Osteoblast (primary cell): Measurements from ENCODE around the gene TTN. TPM values are rescaled to one million over a fixed set of nuclear protein-coding genes. Genes with fewer than 3 reads are reported as not detected.

Experiments used
- DNase-seq: peaks from one replicate; pipeline ENCODE4 v3.0.0; 2011; ENCODE audit warnings: low spot score, mixed read lengths; ENCODE audit not compliant: insufficient read length; ENCODE audit errors: missing footprints
- H2AFZ ChIP-seq: 2 replicates; pipeline ENCODE4 v1.6.0; 2011; ENCODE audit warnings: mild to moderate bottlenecking, low read length
- H3K27ac ChIP-seq: 2 replicates; pipeline ENCODE4 v1.5.1; 2011; ENCODE audit warnings: mild to moderate bottlenecking, low read depth, low read length, moderate library complexity
- H3K27me3 ChIP-seq: 2 replicates; pipeline ENCODE4 v1.6.0; 2012; ENCODE audit warnings: mild to moderate bottlenecking, control low read depth, inconsistent platforms, low read length, moderate library complexity; ENCODE audit not compliant: insufficient read depth
- H3K36me3 ChIP-seq: 2 replicates; pipeline ENCODE4 v1.5.1; 2011; ENCODE audit warnings: mild to moderate bottlenecking, low read length, control low read depth, moderate library complexity; ENCODE audit not compliant: insufficient read depth
- H3K4me1 ChIP-seq: 2 replicates; pipeline ENCODE4 v1.5.1; 2011; ENCODE audit warnings: mild to moderate bottlenecking, low read length, control low read depth, moderate library complexity; ENCODE audit not compliant: insufficient read depth
- H3K4me2 ChIP-seq: 2 replicates; pipeline ENCODE4 v1.6.0; 2011; ENCODE audit warnings: mild to moderate bottlenecking, low read length; ENCODE audit not compliant: insufficient read depth
- H3K4me3 ChIP-seq: fragments of 200-600 bp; sonication (generic); 3 replicates; pipeline ENCODE4 v1.5.1; 2012; ENCODE audit warnings: mild to moderate bottlenecking, low read length, inconsistent platforms; ENCODE audit not compliant: insufficient read depth
- H3K79me2 ChIP-seq: 2 replicates; pipeline ENCODE4 v1.6.0; 2012; ENCODE audit warnings: mild to moderate bottlenecking, low read length, control low read depth, inconsistent platforms; ENCODE audit not compliant: insufficient read depth
- H3K9me3 ChIP-seq: 2 replicates; pipeline ENCODE4 v1.5.1; 2011; ENCODE audit warnings: low read depth, low read length, control low read depth
- H4K20me1 ChIP-seq: 2 replicates; pipeline ENCODE4 v1.6.0; 2012; ENCODE audit warnings: mild to moderate bottlenecking, low read length, control low read depth; ENCODE audit not compliant: insufficient read depth
- CTCF ChIP-seq: IDR thresholded peaks from 2 replicates; pipeline ENCODE4 v1.5.1; 2011; ENCODE audit warnings: mild to moderate bottlenecking, low read depth, low read length, moderate library complexity; ENCODE audit errors: extremely low read depth
- total RNA-seq: library from RNA; depleted of rRNA; stranded (reverse); fragments of >200 nt; gene quantifications from 2 replicates; pipeline ENCODE4 v1.2.3, GENCODE V29; 2012

Gene TTN
- total RNA-seq, 1 donor, result under 0.01 TPM

GRCh38 chr2:178602901-178603300 lies 204.3 kb downstream of the TTN start:
- no peaks in the 10 kb centered on the region for H3K36me3 ChIP-seq
- no peak overlapping the region for H3K4me3 ChIP-seq
- no peaks in the 10 kb centered on the region for H3K79me2 ChIP-seq
- H4K20me1 ChIP-seq, result no peaks in the 10 kb centered on the region
- no peaks in the 10 kb centered on the region for H3K27me3 ChIP-seq
- TF ChIP-seq CTCF, result no peak
- no peaks in the 10 kb centered on the region for H3K9me3 ChIP-seq
- no peak overlapping the region for H3K4me2 ChIP-seq
- no peak overlapping the region for H2AFZ ChIP-seq
- H3K4me1 ChIP-seq, result no peaks in the 10 kb centered on the region
- H3K27ac ChIP-seq, result no peak overlapping the region
- DNase-seq, result no peak

- Histone ChIP-seq H3K4me1 (no peaks in the 10 kb centered on the region), H4K20me1 (no peaks in the 10 kb centered on the region), H2AFZ (no peak overlapping the region), H3K27ac (no peak overlapping the region), H3K36me3 (no peaks in the 10 kb centered on the region), H3K9me3 (no peaks in the 10 kb centered on the region), H3K27me3 (no peaks in the 10 kb centered on the region), H3K4me3 (no peak overlapping the region), H3K79me2 (no peaks in the 10 kb centered on the region), H3K4me2 (no peak overlapping the region)
- peak; percentile 32 for DNase-seq
- no peak for TF ChIP-seq CTCF
Measured at GRCh38 chr2:178592655-178593054, 214.6 kb downstream of the TTN start.

- Histone ChIP-seq H2AFZ (no peak overlapping the region), H3K9me3 (no peaks in the 10 kb centered on the region), H3K4me1 (no peaks in the 10 kb centered on the region), H3K4me3 (no peak overlapping the region), H3K27me3 (no peaks in the 10 kb centered on the region), H3K4me2 (no peak overlapping the region), H3K79me2 (no peaks in the 10 kb centered on the region), H4K20me1 (no peaks in the 10 kb centered on the region), H3K36me3 (no peaks in the 10 kb centered on the region), H3K27ac (no peak overlapping the region)
- peak; percentile 9 for DNase-seq
- no peak for TF ChIP-seq CTCF
Measured at GRCh38 chr2:178589335-178589734, 217.9 kb downstream of the TTN start.

- Histone ChIP-seq H3K27ac (no peak overlapping the region), H3K79me2 (no peaks in the 10 kb centered on the region), H4K20me1 (no peaks in the 10 kb centered on the region), H3K4me3 (no peak overlapping the region), H3K4me2 (no peak overlapping the region), H3K4me1 (no peaks in the 10 kb centered on the region), H2AFZ (no peak overlapping the region), H3K9me3 (no peaks in the 10 kb centered on the region), H3K36me3 (no peaks in the 10 kb centered on the region), H3K27me3 (no peaks in the 10 kb centered on the region)
- no peak for TF ChIP-seq CTCF
- no peak for DNase-seq
Measured at GRCh38 chr2:178584666-178585065, 222.6 kb downstream of the TTN start.
